Activated CD4-positive, alpha-beta T cell treated with anti-CD3 and anti-CD28 coated beads, Interleukin-2, amount 50 U/mL, for 1 hour (primary cell): ENCODE results near the gene PES1.
"Not testable (repeated sequence)": the region's sequence is repeated elsewhere in the genome, so short reads cannot be mapped to it uniquely, and the experiment has no call there.

ENCODE experiments used
- DNase-seq: peaks from one replicate; pipeline ENCODE4 v3.0.0-alpha.2; 2020

PES1 gene

DNA sequence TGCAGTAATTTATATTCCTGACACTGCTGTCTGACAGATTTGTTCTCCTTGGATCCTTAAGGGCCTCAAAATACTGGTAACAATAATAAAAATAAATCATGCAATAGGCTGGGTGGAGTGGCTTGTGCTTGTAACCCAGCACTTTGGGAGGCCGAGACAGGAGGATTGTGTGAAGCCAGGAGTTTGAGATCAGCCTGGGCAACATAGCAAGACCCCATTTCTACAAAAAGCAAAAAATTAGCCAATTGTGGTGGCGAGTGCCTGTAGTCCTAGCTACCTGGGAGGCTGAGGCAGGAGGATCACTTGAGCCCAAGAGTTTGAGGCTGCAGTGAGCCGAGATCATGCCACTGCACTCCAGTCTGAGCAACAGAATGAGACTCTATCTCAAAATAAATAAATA is 39.9 kb downstream of the PES1 start:
- DNase-seq: not testable (repeated sequence)

DNA sequence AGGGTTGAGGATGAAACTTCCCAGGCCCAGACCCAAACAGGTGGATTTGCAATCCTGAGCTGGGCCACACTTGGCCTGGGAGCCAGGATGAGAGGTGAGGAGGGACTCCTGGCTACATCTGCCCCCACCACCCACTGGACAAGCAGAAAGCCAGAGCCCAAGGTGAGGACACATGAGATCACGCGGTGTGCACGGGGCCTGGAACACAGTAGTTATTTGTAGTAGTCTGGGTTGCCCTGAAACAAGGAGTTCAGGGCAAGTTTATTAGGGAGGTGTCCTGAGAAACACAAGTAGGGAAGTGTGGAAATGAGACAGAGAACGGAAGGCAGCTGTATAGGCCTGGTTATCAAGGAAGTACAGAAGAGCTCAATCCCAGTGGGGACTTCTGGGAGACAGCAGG is 44.5 kb downstream of the PES1 start:
- DNase-seq: no peak

DNA sequence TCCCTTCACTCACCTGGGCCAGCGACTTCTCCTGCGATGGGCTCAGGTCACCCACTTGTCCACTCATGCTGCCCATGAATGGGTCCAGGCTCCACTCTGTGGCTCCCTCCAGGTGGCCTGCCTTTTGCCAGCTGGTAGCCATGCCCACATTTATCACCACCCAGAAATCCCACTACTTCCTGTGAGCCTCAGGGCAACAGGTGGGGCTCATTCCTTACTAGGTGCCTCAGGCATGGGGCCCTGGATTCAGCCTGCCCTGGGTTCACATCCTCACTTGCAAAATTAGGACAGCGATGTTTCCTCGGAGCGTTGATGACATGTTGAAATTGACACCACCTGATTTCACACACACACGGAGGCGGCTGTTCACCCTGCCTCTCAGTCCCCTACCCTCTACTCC is 45.1 kb downstream of the PES1 start, which contains the start of gene SEC14L6:
TSS of gene SEC14L6 (minus strand) at position 126 of the 400 bp plus-strand sequence. CDS start at position 67, 59 bp downstream.
- DNase-seq: no peak

DNA sequence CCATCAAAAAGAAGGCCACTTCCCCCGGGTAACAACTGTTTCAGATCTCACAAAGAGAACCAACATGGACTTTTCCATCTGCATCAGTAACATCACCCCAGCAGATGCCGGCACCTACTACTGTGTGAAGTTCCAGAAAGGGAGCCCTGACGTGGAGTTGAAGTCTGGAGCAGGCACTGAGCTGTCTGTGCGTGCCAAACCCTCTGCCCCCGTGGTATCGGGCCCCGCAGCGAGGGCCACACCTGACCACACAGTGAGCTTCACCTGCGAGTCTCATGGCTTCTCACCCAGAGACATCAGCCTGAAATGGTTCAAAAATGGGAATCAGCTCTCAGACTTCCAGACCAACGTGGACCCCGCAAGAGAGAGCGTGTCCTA is 48.9 kb downstream of the PES1 start:
- DNase-seq: no peak

DNA sequence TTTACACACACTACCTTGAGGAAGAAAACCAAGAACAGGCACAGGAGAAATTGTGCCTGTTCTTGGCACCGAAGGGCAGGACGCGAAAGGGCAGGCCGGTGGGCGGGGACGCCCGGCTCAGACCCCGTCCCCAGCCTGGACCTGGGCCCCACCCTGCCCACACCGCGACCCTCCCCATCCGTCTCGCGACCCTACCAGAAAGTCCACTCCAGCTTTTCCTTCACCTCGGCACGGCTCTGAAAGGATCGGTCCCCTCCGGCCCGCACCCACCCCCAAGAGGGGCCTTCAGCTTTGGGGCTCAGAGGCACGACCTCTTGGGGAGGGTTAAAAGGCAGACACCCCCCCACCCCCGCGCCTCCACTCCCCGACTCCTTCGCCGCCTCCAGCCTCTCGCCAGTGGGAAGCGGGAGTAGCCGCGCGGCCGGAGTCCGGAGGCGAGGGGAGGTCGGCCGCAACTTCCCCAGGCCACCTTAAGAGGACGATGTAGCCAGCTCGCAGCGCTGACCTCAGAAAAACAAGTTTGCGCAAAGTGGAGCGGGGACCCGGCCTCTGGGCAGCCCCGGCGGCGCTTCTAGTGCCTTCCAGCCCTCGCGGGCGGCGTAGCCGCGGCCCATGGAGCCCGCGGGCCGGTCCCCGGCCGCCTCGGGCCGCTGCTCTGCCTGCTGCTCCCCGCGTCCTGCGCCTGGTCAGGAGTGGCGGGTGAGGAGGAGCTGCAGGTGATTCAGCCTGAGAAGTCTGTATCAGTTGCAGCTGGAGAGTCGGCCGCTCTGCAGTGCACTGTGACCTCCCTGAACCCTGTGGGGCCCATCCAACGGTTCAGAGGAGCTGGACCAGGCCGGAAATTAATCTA is 49.5 kb downstream of the PES1 start:
- DNase-seq: no peak

DNA sequence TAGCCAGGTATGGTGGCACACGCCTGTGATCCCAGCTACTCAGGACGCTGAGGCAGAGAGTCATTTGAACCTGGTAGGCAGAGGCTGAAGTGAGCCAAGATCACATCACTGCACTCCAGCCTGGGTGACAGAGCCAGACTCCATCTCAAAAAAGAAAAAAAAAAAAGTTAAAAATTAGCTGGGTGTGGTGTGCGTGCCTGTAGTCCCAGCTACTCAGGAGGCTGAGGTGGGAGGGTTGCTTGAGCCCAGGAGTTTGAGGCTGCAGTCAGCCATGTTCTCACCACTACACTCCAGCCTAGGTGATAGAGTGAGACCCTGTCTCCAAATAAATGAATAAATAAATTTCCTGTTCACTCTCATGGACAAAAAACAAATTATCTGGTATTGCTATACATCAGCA is 50.2 kb downstream of the PES1 start:
- DNase-seq: not testable (repeated sequence)

DNA sequence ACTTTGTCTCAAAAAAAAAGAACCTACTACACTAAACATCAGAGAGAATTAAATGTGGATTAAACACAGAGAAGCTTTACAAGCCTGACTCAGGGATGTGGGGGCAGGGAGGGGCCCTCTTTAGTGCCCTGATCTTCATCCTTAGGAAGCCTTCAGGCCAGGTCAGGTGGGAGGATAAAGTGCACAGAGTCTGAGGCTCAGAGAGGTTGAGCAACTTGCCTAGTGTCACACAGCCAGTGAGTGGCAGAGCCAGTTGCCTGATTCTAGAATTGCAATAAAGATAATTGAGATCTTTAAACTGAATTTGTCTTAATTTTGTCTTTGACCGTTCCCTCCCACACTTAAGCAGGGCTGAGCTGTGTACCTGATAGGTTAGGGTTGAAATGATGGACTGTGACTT is 52.3 kb downstream of the PES1 start:
- no peak for DNase-seq

DNA sequence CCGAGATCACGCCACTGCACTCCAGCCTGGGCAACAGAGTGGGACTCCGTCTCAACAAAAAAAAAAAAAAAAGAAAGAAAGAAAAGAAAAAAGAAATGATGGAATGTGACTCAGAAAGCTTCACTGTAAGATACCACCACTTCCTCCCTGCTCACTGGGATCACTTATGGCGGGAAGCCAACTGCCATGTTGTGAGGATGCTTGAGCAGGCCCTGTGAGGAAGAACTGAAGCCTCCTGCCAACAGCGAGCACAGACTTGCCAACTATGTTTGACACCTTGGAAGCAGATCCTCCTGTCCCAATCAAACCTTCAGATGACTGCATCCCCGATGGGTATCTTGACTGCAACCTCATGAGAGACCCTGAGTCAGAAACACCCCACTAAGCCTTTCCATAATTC is 53.4 kb downstream of the PES1 start:
- no peak for DNase-seq

DNA sequence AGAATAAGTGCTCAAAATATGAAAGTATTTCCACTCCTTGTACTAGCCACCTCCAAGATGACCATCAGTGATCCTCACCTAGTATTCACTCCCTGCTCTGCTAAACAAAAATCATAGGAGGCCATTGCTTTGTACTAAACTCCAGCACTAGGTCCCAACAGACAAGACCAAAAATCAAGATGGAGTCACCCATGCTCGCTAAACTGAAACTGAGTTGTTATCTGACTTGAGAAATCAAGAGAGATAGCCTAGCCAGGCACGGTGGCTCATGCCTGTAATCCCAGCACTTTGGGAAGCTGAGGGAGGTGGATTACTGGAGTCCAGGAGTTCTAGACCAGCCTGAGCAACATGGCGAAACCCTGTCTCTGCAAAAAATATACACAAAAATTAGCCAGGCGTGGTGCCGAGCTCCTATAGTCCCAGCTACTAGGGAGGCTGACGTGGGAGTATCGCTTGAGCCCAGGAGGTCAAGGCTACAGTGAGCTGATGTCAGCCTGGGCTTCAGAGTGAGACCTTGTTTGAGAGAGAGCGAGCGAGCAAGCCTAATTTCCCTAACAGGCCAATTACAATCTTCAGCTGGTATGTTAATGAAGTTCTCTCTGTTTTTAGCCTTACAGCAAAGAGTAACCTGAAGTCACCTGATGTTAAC is 54.5 kb downstream of the PES1 start:
- DNase-seq: no peak

DNA sequence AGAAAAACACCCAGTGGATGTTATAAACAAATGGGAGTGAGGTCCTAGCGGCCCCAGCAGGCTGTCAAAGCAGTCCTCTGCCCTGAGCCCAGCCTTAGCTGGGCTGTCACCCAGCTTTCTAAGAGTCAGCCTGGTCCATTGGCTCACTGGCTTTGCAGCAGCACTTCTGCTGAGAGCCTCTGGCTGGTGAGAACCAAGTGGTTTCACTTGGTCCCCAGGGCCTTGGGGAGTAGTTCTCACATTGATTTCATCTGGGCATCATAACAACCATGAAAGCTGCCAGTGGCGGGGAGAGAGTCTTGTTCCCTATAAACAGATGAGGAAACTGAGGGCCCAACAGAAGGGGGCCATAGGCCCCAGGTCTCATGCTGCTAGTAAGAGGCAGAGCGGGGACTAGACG is 56.5 kb downstream of the PES1 start:
- no peak for DNase-seq

DNA sequence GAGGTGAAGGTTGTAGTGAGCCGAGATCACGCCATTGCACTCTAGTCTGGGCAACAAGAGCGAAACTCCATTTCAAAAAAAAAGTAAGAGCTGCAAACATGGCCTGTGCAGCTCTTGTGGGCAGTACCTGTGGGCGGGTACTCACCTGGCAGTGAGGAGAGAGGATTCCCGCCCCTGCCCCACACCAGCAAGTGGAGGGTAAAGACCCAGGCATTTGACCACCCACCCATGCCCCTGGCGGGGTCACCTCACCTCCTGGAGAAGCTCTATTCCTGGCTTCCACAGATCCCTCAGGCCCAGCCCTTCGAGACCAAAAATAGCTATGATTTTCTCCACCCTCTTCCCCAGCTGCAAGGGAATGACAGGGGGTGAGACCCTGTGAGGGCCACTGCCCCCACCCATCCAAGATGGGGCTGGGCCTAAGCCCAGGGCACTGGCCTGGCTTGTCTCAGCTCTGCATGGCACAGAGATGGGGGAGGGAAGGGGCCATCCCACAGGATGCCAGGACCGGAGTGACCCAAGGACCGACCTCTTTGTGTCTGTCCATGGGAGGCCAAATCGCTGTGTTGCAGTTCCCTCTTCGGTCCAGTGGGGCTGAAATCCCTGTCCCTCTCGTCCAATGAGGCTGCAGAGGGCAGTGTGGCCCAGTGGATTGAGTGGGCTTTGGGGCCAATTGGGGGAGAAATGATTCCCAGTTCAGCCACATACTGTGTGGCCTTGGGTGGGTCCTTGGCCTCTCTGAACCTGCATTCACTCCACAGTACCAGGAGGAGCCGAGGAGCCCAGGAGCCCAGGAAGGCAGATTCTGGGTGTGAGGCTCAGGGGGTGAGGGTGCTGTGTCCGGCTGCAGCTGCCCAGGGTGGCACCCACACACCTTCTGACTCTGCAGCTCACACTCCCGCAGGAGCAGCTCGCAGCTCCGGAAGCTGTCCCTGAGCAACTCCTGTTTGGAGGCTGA is 59.8 kb downstream of the PES1 start:
- no peak for DNase-seq

DNA sequence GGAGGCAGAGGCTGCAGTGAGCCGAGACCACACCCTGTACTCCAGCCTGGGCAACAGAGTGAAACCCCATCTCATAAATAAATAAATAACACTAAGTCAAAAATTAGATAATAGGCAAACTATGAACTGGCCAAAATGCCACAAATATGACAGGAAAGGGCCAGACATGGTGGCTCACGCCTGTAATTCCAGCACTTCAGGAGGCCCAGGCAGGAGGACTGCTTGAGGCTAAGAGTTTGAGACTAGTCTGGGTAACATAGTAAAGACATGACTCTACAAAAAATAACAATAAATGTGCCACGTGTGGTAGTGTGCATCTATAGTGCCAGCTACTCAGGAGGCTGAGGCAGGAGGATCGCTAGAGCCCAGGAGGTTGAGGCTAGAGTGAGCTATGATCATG is 65.1 kb downstream of the PES1 start:
- DNase-seq: no peak
